ENCODE data around the gene ADTRP. TPM values are rescaled to one million over a fixed set of nuclear protein-coding genes. Genes with fewer than 3 reads are reported as not detected.
"Not testable (repeated sequence)": the region's sequence is repeated elsewhere in the genome, so short reads cannot be mapped to it uniquely, and the experiment has no call there.

The ADTRP gene
- total and polyA plus RNA-seq, 2 experiments from 2014 or later: not detected

- Histone ChIP-seq H3K9me3 (ENCODE audit: low read depth) (no peaks in the 10 kb centered on the region), H3K4me1 (ENCODE audit: low read depth) (peaks cover 10% of the 10 kb centered on the region), H3K27ac (no peak overlapping the region), H3K36me3 (no peaks in the 10 kb centered on the region), H3K4me3 (no peak overlapping the region), H3K27me3 (no peaks in the 10 kb centered on the region)
- no peak for DNase-seq (ENCODE audit: low read depth in 1 of 2, low spot score in 1 of 2)
- TF ChIP-seq CTCF (IDR thresholded peaks at IDR 0.05; ENCODE audit: low read depth, low read length): no peak
These were observed 85.9 kb downstream of the ADTRP start for GRCh38 chr6:11692451-11693376.

GRCh38 chr6:11689847-11690246 lies 88.8 kb downstream of the ADTRP start:
- Histone ChIP-seq H3K27me3 (no peaks in the 10 kb centered on the region), H3K4me3 (no peak overlapping the region), H3K9me3 (ENCODE audit: low read depth) (no peaks in the 10 kb centered on the region), H3K36me3 (no peaks in the 10 kb centered on the region), H3K4me1 (ENCODE audit: low read depth) (peaks cover 16% of the 10 kb centered on the region), H3K27ac (no peak overlapping the region)
- TF ChIP-seq CTCF (IDR thresholded peaks at IDR 0.05; ENCODE audit: low read depth, low read length): no peak
- no peak for DNase-seq (ENCODE audit: low read depth in 1 of 2, low spot score in 1 of 2)

- H3K9me3 ChIP-seq (ENCODE audit: low read depth); DNase-seq (ENCODE audit: low read depth in 1 of 2, low spot score in 1 of 2); H3K4me3 ChIP-seq; H3K27me3 ChIP-seq; H3K27ac ChIP-seq; H3K36me3 ChIP-seq: not testable (repeated sequence)
- H3K4me1 ChIP-seq (ENCODE audit: low read depth): peaks cover 16% of the 10 kb centered on the region
These were observed 89.2 kb downstream of the ADTRP start for GRCh38 chr6:11689400-11689799.

- Histone ChIP-seq H3K27me3 (no peaks in the 10 kb centered on the region), H3K27ac (peak overlapping the region; percentile 74), H3K9me3 (ENCODE audit: low read depth) (no peaks in the 10 kb centered on the region), H3K36me3 (no peaks in the 10 kb centered on the region), H3K4me3 (no peak overlapping the region), H3K4me1 (ENCODE audit: low read depth) (peaks cover 16% of the 10 kb centered on the region)
- peak in 1 of 2 donors; percentile 14 for DNase-seq (ENCODE audit: low read depth in 1 of 2, low spot score in 1 of 2)
- no peak for TF ChIP-seq CTCF (IDR thresholded peaks at IDR 0.05; ENCODE audit: low read depth, low read length)
These were observed 90.2 kb downstream of the ADTRP start for GRCh38 chr6:11688425-11688709.

- TF ChIP-seq CTCF (IDR thresholded peaks at IDR 0.05; ENCODE audit: low read depth, low read length): no peak
- peak in 1 of 2 donors; percentile 41 for DNase-seq (ENCODE audit: low read depth in 1 of 2, low spot score in 1 of 2)
- Histone ChIP-seq H3K27ac (no peak overlapping the region), H3K36me3 (no peaks in the 10 kb centered on the region), H3K4me3 (no peak overlapping the region), H3K27me3 (no peaks in the 10 kb centered on the region), H3K4me1 (ENCODE audit: low read depth) (peaks cover 16% of the 10 kb centered on the region), H3K9me3 (ENCODE audit: low read depth) (no peaks in the 10 kb centered on the region)
These were observed 93.0 kb downstream of the ADTRP start for GRCh38 chr6:11685481-11686093.

GRCh38 chr6:11684901-11685480 lies 93.6 kb downstream of the ADTRP start:
- TF ChIP-seq CTCF (IDR thresholded peaks at IDR 0.05; ENCODE audit: low read depth, low read length): no peak
- no peak for DNase-seq (ENCODE audit: low read depth in 1 of 2, low spot score in 1 of 2)
- Histone ChIP-seq H3K9me3 (ENCODE audit: low read depth) (no peaks in the 10 kb centered on the region), H3K36me3 (no peaks in the 10 kb centered on the region), H3K4me1 (ENCODE audit: low read depth) (peaks cover 16% of the 10 kb centered on the region), H3K4me3 (no peak overlapping the region), H3K27me3 (no peaks in the 10 kb centered on the region), H3K27ac (no peak overlapping the region)
